ENCODE data around the gene DYNLRB2. TPM values are rescaled to one million over a fixed set of nuclear protein-coding genes. Genes with fewer than 3 reads are reported as not detected.

The DYNLRB2 gene
- total and polyA plus RNA-seq, 9 of the 15 experiments (the other 6 are each of a cell fraction or from before 2014, with no cell fraction given) = not detected

GRCh38 chr16:80576343-80576912 is 35.6 kb downstream of the DYNLRB2 start (continued):
- no peak for TF ChIP-seq RAD51 (IDR thresholded peaks at IDR 0.05; ENCODE audit: borderline replicate concordance, low read depth)

DNA sequence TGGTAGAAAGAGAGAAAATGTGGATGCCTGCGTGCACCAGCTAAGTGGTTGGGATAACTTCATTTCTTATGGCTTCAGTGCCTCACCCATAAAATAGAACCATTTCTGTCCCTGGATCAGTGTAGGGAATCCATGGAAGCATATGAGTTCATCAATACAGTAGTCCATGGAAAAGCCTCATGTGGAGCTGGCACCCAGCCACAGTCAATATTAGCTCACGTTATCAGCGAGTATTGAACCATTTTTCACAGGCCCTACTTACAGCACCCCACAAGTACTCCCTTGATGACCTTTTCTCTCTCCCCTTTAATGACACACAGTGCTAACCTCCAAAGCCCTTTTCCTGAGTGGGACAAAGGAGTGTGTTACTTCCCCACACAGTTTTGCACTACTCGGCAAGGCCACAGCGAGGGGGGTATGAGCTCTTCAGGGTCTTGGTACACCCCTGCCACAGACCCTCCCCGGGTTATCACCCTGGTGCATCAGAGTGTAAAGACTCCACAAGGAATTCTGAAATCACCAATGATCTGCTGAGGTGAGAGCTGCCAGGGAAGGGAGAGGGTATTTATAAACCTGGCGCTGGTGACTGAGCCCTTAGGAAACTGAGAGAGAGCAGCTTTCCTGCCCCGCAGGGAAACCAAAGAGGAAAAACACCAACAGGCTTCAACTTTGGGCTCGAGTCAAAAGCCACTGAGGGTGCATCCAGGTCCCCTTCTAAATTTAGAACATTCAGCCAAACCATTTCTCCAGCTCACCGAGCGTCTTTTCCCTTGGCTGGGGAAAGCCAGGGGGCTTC is 36.9 kb downstream of the DYNLRB2 start:
- Histone ChIP-seq H2AFZ (ENCODE audit: low read depth, low read length) (no peak overlapping the region), H3K36me3 (ENCODE audit: control insufficient read depth, insufficient read depth, low read length) (no peaks in the 10 kb centered on the region), H3K9ac (ENCODE audit: insufficient read depth in 1 of 2, low read depth in 2 of 2, low read length in 2 of 2) (no peak overlapping the region), H3K79me2 (ENCODE audit: control insufficient read depth, insufficient read depth, low read length) (no peaks in the 10 kb centered on the region), H3K4me2 (ENCODE audit: insufficient read depth, low read length) (no peak overlapping the region), H3K4me3 (no peak overlapping the region), H3K27me3 (ENCODE audit: control insufficient read depth in 2 of 2, insufficient read depth in 2 of 2, low read length in 2 of 2) (0 out of 5 replicates have a peak, but pooled peaks cover 0 to 4% of the 10 kb centered on the region in 2 experiments), H4K20me1 (replicated peaks; ENCODE audit: control insufficient read depth, insufficient read depth, low read length) (no peaks in the 10 kb centered on the region), H3K4me1 (replicated peaks in 1 of 2; ENCODE audit: control insufficient read depth in 2 of 2, insufficient read depth in 2 of 2, low read length in 2 of 2) (no peaks in the 10 kb centered on the region), H3K27ac (ENCODE audit: extremely low read depth, low read depth, low read length) (no peak overlapping the region), H3K9me1 (ENCODE audit: control insufficient read depth, insufficient read depth, low read length) (no peaks in the 10 kb centered on the region), H3K9me3 (replicated peaks; ENCODE audit: control insufficient read depth, insufficient read depth, low read depth, low read length) (no peaks in the 10 kb centered on the region)
- intact Hi-C loops (cut with micrococcal nuclease) = no loop called here
- under 1% methylated on average over 11 of the region's 11 CpGs for WGBS (ENCODE audit: insufficient coverage, low coverage, missing lambda C conversion rate)
- ATAC-seq = no peak
- DNase-seq (ENCODE audit: extremely low read depth in 1 of 4, low spot score in 3 of 4) = no peak
- TF ChIP-seq TCF7 (IDR thresholded peaks at IDR 0.05; ENCODE audit: borderline replicate concordance) = no peak
- TF ChIP-seq ZNF354B (CRISPR knock-in tag; IDR thresholded peaks at IDR 0.05) = no peak
- no peak for TF ChIP-seq U2AF2 (optimal IDR thresholded peaks at IDR 0.05; ENCODE audit: low read depth, low read length)
- ChIA-PET CTCF (ENCODE audit: low intra/inter-chr PET ratio) (no interaction called here), POLR2A (no interaction called here)
- no TSS peak for BruUV-seq (replicated peaks)
- no peak for FAIRE-seq
- in situ Hi-C loops (cut with MboI) = no loop called here
